Mesodermal cell (in vitro differentiated cells): Measurements from ENCODE around the gene FAM169A.
"Not testable (repeated sequence)": the region's sequence is repeated elsewhere in the genome, so short reads cannot be mapped to it uniquely, and the experiment has no call there.

ENCODE experiments used
- H3K27ac ChIP-seq: 2 replicates; pipeline ENCODE4 v1.7.0; 2013; ENCODE audit warnings: mild to moderate bottlenecking, low read depth, low read length, moderate library complexity; ENCODE audit not compliant: severe bottlenecking
- H3K36me3 ChIP-seq: 2 replicates; pipeline ENCODE4 v1.7.1; 2013; ENCODE audit warnings: mild to moderate bottlenecking, low read length, moderate library complexity; ENCODE audit not compliant: control insufficient read depth, insufficient read depth
- H3K4me1 ChIP-seq: one replicate; pipeline ENCODE4 v1.7.1; 2013; ENCODE audit warnings: mild to moderate bottlenecking, low read length; ENCODE audit not compliant: insufficient read depth, control insufficient read depth, poor library complexity, severe bottlenecking
- H3K4me3 ChIP-seq: 2 replicates; pipeline ENCODE4 v1.7.0; 2013; ENCODE audit warnings: low read length, control low read depth, mild to moderate bottlenecking; ENCODE audit not compliant: insufficient read depth, poor library complexity, severe bottlenecking; ENCODE audit errors: extremely low read depth
- H3K9me3 ChIP-seq: 2 replicates; pipeline ENCODE4 v1.7.1; 2013; ENCODE audit warnings: mild to moderate bottlenecking, low read length, moderate library complexity; ENCODE audit not compliant: control insufficient read depth
- WGBS, 2 experiments: methylation state at CpG; one replicate each; pipeline ENCODE4 v1.1.5; 2013; ENCODE audit warnings: missing lambda C conversion rate in 2 of 2; ENCODE audit not compliant: insufficient coverage in 2 of 2; 5-methylcytosine and 5-hydroxymethylcytosine counted together

FAM169A gene

DNA sequence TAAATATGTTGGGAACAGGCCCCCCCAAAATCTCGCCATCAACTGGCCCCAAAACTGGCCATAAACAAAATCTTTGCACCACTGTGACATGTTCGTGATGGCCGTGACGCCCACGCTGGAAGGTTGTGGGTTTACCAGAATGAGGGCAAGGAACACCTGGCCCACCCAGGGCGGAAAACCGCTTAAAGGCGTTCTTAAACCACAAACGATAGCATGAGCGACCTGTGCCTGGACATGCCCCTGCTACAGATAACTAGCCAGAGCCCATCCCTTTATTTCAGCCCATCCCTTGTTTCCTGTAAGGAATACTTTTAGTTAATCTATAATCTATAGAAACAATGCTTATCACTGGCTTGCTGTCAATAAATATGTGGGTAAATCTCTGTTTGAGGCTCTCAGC is 3.2 kb upstream of the FAM169A start:
- H3K27ac ChIP-seq, H3K9me3 ChIP-seq, H3K36me3 ChIP-seq, H3K4me3 ChIP-seq: not testable (repeated sequence)
- H3K4me1 ChIP-seq: peaks cover 17% of the 10 kb centered on the region
- 78 to 82% methylated on average over 6 to 10 of the region's 10 CpGs for WGBS, 2 experiments

DNA sequence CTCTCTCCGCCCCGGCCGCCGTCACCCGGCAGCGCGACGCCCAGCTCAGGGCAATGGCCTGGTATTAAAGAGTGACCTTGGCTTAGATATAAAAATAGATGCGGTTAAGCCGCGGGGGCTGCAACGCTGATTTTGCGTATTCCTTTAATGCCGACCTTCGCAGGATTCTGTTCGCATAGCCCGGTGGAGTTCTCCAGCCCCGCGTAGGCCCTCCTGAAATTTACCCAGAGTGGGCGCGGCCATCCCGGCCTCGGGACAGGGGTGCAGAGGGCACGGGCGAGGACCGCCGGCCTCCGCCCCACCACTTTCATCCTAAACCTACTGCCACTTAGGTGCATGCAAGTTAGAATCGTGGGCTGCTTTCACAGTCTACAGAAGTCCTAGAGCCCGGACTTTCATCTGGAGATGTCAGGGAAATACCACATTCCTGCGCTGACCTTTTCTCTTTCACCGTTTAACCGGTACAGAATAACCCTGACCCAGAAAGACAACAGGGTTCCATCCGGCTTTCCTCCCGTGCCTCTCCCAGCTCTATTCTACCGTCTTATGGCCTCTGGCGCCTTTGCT is 492 bp upstream of the FAM169A start:
- H3K9me3 ChIP-seq: no peaks in the 10 kb centered on the region
- 0 to 2% methylated on average over 19 to 25 of the region's 37 CpGs for WGBS, 2 experiments
- peaks cover 17% of the 10 kb centered on the region for H3K4me1 ChIP-seq
- H3K36me3 ChIP-seq: no peaks in the 10 kb centered on the region
- peak overlapping the region; percentile 67 for H3K4me3 ChIP-seq
- H3K27ac ChIP-seq: peak overlapping the region; percentile 68

DNA sequence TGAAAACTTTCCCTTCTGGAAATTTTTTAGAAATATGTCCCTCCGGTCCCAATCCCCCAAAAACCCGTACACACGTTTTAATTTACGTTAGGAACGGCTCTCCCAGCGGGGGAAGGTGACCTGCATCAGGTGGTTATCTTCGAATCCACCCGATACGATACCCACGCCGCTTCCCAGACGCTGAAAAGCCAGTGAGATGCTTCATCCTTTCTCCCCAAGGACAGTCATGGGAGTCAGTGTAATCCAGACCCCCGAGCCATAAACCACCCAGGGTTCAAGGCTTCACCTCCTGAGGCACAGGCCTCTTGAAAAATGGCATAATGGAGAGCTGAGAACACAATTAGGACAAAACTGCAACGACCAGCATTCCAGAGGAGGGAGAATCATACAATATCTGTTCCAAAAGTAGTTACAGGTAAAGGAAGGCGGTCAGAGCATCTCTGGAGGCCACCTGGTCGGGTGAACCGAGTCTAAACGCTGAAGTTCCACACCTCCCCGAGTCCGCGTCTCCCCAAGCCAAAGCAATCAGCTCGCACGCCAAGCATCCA is 857 bp downstream of the FAM169A start:
- H3K27ac ChIP-seq: peak overlapping the region; percentile 68
- WGBS, 2 experiments: 1% methylated on average over 17 to 22 of the region's 23 CpGs

DNA sequence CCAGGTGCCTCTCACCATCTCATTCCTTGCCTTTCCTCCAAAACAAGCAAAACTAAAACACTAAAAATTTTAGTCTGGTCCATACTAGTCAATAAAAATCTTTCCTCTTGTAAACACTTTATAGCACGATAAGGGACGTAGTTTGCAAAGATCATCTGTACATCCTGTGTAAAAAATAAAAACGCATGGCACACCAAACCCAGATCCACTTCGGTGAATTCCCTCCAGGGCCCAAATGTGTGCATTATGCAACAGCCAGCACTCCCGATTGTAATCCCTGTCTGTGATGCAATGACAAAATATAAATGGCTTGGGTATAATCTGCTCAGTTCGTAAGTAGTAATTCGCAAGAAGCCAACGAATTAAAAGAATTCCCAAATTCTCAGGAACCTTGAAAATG is 1.4 kb downstream of the FAM169A start:
- H3K9me3 ChIP-seq: no peaks in the 10 kb centered on the region
- 9 to 21% methylated on average over 3 to 7 of the region's 8 CpGs for WGBS, 2 experiments
- H3K27ac ChIP-seq: no peak overlapping the region
- peaks cover 17% of the 10 kb centered on the region for H3K4me1 ChIP-seq
- peak overlapping the region; percentile 67 for H3K4me3 ChIP-seq
- no peaks in the 10 kb centered on the region for H3K36me3 ChIP-seq

More for the DNA sequence above, 857 bp downstream of the FAM169A start:
- H3K4me1 ChIP-seq: peaks cover 17% of the 10 kb centered on the region
- peak overlapping the region; percentile 67 for H3K4me3 ChIP-seq
- H3K36me3 ChIP-seq: no peaks in the 10 kb centered on the region
- H3K9me3 ChIP-seq: no peaks in the 10 kb centered on the region

DNA sequence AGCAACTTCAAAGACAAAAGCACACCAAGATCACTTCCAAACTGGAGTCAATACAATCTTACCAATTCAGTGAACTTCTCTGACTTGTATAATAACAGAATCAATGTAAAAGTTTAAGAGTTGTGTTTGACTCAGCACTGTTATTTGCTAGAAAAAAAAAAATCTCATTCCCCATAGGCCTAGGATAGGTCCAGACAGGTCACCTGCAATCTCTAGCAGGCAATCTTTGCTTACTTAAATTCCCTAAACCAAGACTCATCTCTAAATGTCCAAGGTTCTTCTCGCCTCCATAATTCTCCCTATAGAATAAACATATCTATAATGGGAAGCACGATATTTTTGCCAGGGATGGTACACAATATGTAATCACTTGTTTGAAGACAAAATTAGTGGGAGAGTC is 2.5 kb downstream of the FAM169A start:
- no CpG with 5 or more reads among the region's 2 CpGs for WGBS, 2 experiments
- H3K27ac ChIP-seq: no peak overlapping the region
- no peak overlapping the region for H3K4me3 ChIP-seq
- no peaks in the 10 kb centered on the region for H3K36me3 ChIP-seq
- no peaks in the 10 kb centered on the region for H3K9me3 ChIP-seq
- H3K4me1 ChIP-seq: peaks cover 17% of the 10 kb centered on the region

DNA sequence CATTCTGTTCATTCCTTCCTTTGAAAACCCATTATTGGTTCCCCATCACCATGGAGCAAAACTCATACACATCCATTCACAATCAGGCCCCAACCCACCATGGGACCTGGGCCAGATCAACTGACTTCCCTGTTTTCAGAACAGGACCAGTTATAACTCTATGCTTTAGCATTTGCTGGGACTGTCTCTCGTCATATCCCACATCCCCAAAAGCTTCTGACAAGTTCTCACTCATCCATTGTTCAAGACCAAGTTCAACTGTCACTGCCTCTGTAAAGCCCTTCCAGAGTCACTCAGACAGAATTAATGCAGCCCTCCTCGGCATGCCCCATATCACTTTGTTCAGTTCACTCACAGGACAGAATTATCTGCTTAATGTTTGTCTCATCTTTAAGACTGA is 4.0 kb downstream of the FAM169A start:
- WGBS, 2 experiments: 79 to 89% methylated on average over 2 of the region's 2 CpGs
- no peaks in the 10 kb centered on the region for H3K36me3 ChIP-seq
- H3K27ac ChIP-seq: no peak overlapping the region
- no peak overlapping the region for H3K4me3 ChIP-seq
- H3K9me3 ChIP-seq: no peaks in the 10 kb centered on the region
- H3K4me1 ChIP-seq: peaks cover 4% of the 10 kb centered on the region

DNA sequence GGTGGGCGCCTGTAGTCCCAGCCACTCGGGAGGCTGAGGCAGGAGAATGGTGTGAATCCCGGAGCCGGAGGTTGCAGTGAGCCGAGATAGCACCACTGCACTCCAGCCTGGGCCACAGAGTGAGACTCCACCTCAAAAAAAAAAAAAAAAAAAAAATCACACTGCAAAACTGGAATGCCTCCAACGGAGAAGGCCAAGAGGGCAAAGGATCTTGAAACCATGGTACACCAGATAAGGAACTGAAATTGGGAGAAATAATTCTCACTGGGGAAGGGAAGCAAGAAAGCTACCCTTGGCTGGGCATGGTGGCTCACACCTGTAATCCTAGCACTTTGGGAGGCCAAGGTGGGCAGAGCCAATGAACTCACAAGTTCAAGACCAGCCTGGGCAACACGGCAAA is 9.2 kb downstream of the FAM169A start:
- H3K9me3 ChIP-seq: peaks cover 15% of the 10 kb centered on the region
- not testable (repeated sequence) for H3K4me1 ChIP-seq, H3K4me3 ChIP-seq, H3K36me3 ChIP-seq, H3K27ac ChIP-seq
- WGBS, 2 experiments: 83 to 100% methylated on average over 1 to 4 of the region's 7 CpGs

DNA sequence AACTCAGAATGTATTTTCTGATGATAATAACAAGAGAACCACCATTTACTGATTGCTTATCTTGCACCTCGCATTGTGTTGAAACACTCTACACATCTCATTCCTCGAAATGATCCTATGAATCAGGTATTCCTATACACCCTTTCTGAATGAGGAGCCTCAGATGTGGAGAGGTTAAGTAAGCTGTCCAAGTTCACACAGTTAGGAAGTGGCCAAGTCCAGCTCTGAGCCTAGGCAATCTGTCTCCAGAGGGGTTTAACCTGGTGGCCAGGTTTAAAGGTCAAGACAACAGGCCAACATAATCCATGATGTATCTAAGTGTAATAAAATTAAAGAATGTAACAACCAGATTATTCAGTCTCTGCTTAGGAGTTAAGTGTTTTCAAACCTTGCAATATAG is 12.9 kb downstream of the FAM169A start:
- H3K9me3 ChIP-seq: peaks cover 15% of the 10 kb centered on the region
- no peak overlapping the region for H3K4me3 ChIP-seq
- 100% methylated on average over 2 of the region's 2 CpGs; no CpG with 5 or more reads in 1 of the 2 experiments for WGBS, 2 experiments
- no peak overlapping the region for H3K27ac ChIP-seq
- no peaks in the 10 kb centered on the region for H3K4me1 ChIP-seq
- H3K36me3 ChIP-seq: peaks cover 3% of the 10 kb centered on the region

DNA sequence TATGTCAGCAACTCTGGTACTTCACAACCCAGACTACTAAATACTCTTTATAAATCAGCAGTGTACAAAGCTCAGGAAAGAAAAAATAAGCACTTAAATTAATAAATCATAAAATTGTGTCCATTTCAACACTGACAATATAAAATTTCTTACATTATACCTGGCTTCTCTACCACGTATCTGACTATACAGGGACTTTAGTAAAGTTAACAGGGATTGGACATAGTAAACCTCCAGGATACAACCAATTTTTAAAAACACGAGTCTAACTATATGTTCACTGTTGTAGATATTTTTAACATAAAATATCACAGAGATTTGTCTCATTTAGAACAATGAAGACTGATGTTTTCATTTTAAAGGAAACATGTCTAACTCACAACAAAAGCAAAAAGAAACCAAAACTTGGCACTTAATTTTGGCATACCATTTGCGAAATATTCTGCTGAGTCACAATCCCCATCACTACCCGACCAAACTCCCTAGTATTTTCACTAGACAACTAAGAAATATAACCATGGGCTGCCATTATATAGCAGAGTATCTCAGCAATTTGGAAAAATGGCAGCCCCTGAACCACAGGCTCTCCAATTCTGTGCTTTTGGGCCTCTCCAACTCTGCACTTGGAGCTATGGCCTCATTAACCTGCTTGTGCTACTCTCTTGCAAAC is 14.4 kb downstream of the FAM169A start:
- Histone ChIP-seq H3K9me3 (peaks cover 15% of the 10 kb centered on the region), H3K36me3 (peaks cover 3% of the 10 kb centered on the region), H3K4me3 (no peak overlapping the region), H3K4me1 (no peaks in the 10 kb centered on the region), H3K27ac (no peak overlapping the region)
- WGBS, 2 experiments: 85 to 90% methylated on average over 2 of the region's 4 CpGs

DNA sequence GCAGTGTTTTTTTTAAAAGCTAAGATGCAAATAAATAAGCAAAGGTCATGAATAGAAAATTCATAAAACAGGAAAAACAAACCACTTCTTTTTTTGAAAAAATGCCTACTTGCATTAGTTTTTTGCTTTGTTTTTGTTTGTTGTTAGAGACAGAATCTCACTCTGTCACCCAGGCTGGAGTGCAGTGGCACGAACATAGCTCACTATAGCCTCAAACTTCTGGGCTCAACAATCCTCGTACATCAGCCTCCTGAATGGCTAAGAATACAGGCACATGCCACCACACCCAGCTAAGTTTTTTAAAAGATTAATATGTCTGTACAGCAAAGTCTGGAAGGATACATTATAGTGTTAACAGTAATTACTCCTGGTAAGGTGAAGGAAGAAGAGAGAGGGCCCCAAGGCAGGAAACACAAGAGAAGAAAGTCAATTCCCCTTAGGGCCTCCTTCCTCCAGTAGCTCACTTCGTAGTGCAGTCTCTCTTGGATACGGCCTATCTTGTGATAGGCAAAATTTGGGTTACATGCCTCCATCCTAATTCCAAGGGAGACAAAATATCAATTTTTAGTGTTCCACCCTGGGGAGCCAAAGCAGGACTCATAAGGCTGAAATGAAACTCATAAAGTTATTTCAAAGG is 15.3 kb downstream of the FAM169A start:
- Histone ChIP-seq H3K4me3 (no peak overlapping the region), H3K9me3 (peaks cover 7% of the 10 kb centered on the region), H3K36me3 (peaks cover 3% of the 10 kb centered on the region), H3K27ac (no peak overlapping the region), H3K4me1 (no peaks in the 10 kb centered on the region)
- WGBS, 2 experiments: 90 to 100% methylated on average over 1 to 2 of the region's 4 CpGs

DNA sequence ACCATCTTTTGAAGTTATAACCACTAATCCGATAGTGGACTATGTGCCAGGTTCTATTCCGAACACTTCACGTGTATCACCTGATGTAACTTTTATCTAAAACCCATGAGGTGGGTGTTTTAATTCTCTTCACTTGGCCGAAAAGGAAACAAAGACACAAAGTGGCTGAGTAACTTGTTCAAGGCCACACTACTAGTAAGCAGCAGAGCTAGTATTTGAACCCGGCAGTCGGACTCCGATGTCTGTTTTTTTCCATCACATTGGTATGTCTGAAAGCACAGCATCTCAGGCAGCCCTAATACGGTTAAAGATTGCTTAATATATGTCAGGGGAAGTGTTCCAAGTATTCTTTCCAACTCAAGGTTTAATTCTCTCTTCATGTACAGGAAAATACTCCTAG is 16.2 kb downstream of the FAM169A start:
- Histone ChIP-seq H3K4me1 (no peaks in the 10 kb centered on the region), H3K4me3 (no peak overlapping the region), H3K9me3 (no peaks in the 10 kb centered on the region), H3K27ac (no peak overlapping the region), H3K36me3 (no peaks in the 10 kb centered on the region)
- 99 to 100% methylated on average over 5 to 7 of the region's 8 CpGs for WGBS, 2 experiments
